GM10248 (cell line): ENCODE measurements around the gene OR1C1.
"Not testable (repeated sequence)": the region's sequence is repeated elsewhere in the genome, so short reads cannot be mapped to it uniquely, and the experiment has no call there.

ENCODE experiments used
- CTCF ChIA-PET: fragments of 300-600 bp; sonication (Branson Sonifier 250); formaldehyde crosslinking; extraction: SDS; loops from one replicate; lab custom pipeline; 2021; ENCODE audit warnings: antibody characterized with exemption; lab: Yijun Ruan, JAX
- POLR2A ChIA-PET: fragments of 350-650 bp; sonication (Branson Sonifier 250); formaldehyde crosslinking; extraction: SDS; loops from one replicate; lab custom pipeline; 2020; ENCODE audit warnings: antibody characterized with exemption; lab: Yijun Ruan, JAX
- DNase-seq: peaks from one replicate; pipeline ENCODE4 v3.0.0; 2012; ENCODE audit errors: extremely low spot score
- CTCF ChIP-seq: IDR thresholded peaks from 2 replicates; pipeline ENCODE4 v1.5.1; 2012; ENCODE audit warnings: mild to moderate bottlenecking, low read depth; ENCODE audit errors: extremely low read depth, missing control alignments, control extremely low read depth

Gene OR1C1

GRCh38 chr1:247713753-247714152 is 46.6 kb downstream of the OR1C1 start:
- CTCF ChIA-PET: interaction anchor here (1.5 kb wide), 1 partner anchor 23 kb away, joined by 5 read pairs; no protein-coding TSS in a partner anchor
- no peak for TF ChIP-seq CTCF
- POLR2A ChIA-PET: no interaction called here
- no peak for DNase-seq

- POLR2A ChIA-PET, CTCF ChIA-PET, DNase-seq: not testable (repeated sequence)
These were observed 49.7 kb downstream of the OR1C1 start for GRCh38 chr1:247710681-247711080.
